ENCODE results near the gene KIAA0040. TPM values are rescaled to one million over a fixed set of nuclear protein-coding genes. Genes with fewer than 3 reads are reported as not detected.
A peak's percentile ranks its signal among the peaks of the same experiment; 100 is the strongest.

The KIAA0040 gene
- total RNA-seq, 1 experiment from 2014 or later = 5.0 TPM

- no peak overlapping the region for H2AK5ac ChIP-seq (ENCODE audit: insufficient read length, low read length)
Observed at GRCh38 chr1:175183586-175183985, 9.0 kb downstream of the KIAA0040 start.

More at GRCh38 chr1:175183586-175183985, 9.0 kb downstream of the KIAA0040 start:
- H2BK5ac ChIP-seq (ENCODE audit: insufficient read length, low read length) = no peak overlapping the region
- no peak overlapping the region for H3K4me2 ChIP-seq (ENCODE audit: insufficient read depth, insufficient read length, low read length)
- peak overlapping the region in 1 of 3 experiments; percentile 40; a peak in 1 of 7 replicates for H3K27ac Mint-ChIP-seq
- H2BK20ac ChIP-seq (ENCODE audit: low read depth, low read length, poor library complexity, severe bottlenecking) = no peak overlapping the region
- no peaks in the 10 kb centered on the region for H3K9me3 ChIP-seq (ENCODE audit: control insufficient read depth, low read depth, low read length)
- H2BK12ac ChIP-seq (ENCODE audit: insufficient read length, low read depth, low read length) = no peak overlapping the region
- H3K27ac ChIP-seq (ENCODE audit: insufficient read length, low read depth, low read length) = no peak overlapping the region
- DNase-seq = peak; percentile 59
- H3K4ac ChIP-seq (ENCODE audit: low read depth, low read length) = no peak overlapping the region
- no peaks in the 10 kb centered on the region for H3K79me2 ChIP-seq (ENCODE audit: insufficient read depth, low read length)
- no peaks in the 10 kb centered on the region for H3K27me3 ChIP-seq (ENCODE audit: insufficient read depth, low read length)
- no peak for TF ChIP-seq CTCF (conservative IDR thresholded peaks at IDR 0.05)
- no peak overlapping the region for H3T11ph ChIP-seq (ENCODE audit: low read length)
- H3K14ac ChIP-seq (ENCODE audit: insufficient read depth, low read length) = no peak overlapping the region; the same call in 1 of the 2 replicates
- no peaks in the 10 kb centered on the region for H3K23me2 ChIP-seq (ENCODE audit: insufficient read length, low read depth, low read length, poor library complexity, severe bottlenecking)
- no peaks in the 10 kb centered on the region for H3K4me1 ChIP-seq (ENCODE audit: insufficient read depth, low read length)
- H3K79me1 ChIP-seq (ENCODE audit: insufficient read depth, low read depth, low read length, poor library complexity, severe bottlenecking) = no peaks in the 10 kb centered on the region
- H3K23ac ChIP-seq (ENCODE audit: insufficient read length, low read depth, low read length) = no peak overlapping the region
- H2BK120ac ChIP-seq (ENCODE audit: low read depth, low read length, poor library complexity, severe bottlenecking) = no peak overlapping the region
- no CpG with 5 or more reads among the region's 5 CpGs for WGBS (ENCODE audit: extremely low coverage, insufficient read length, low lambda C conversion rate)
- H3K4me1 Mint-ChIP-seq = peaks cover 14 to 23% of the 10 kb centered on the region in 2 experiments
- H4K5ac ChIP-seq (ENCODE audit: insufficient read length, low read depth, low read length) = no peak overlapping the region
- H2BK15ac ChIP-seq (ENCODE audit: low read depth, low read length) = no peak overlapping the region
- H4K20me1 ChIP-seq (ENCODE audit: control insufficient read depth, insufficient read depth, insufficient read length) = no peaks in the 10 kb centered on the region
- no peaks in the 10 kb centered on the region for H3K27me3 Mint-ChIP-seq (ENCODE audit: low read depth)
- H3K9ac ChIP-seq (ENCODE audit: extremely low read depth, insufficient read length, low read length) = no peak overlapping the region
- H3K36me3 Mint-ChIP-seq (ENCODE audit: insufficient read depth in 1 of 3, low read depth in 3 of 3) = no peaks in the 10 kb centered on the region
- H4K91ac ChIP-seq (ENCODE audit: insufficient read length, low read depth, low read length) = no peak overlapping the region
- no peak overlapping the region for H4K8ac ChIP-seq (replicated peaks; ENCODE audit: insufficient read length, low read depth, low read length)
- H2AFZ ChIP-seq (ENCODE audit: low read length) = no peak overlapping the region
- H3K56ac ChIP-seq (ENCODE audit: insufficient read length, low read depth, low read length) = no peak overlapping the region
- no peaks in the 10 kb centered on the region for H3K9me3 Mint-ChIP-seq
- H3K18ac ChIP-seq (ENCODE audit: insufficient read length, low read depth, low read length) = no peak overlapping the region
- no peak overlapping the region for H3K4me3 Mint-ChIP-seq

Data from H9 (cell line).